SK-N-SH (cell line): ENCODE measurements around the gene LHFPL6. TPM values are rescaled to one million over a fixed set of nuclear protein-coding genes. Genes with fewer than 3 reads are reported as not detected.

Source experiments
- CTCF ChIA-PET: fragments of 300-600, 350-600 bp; formaldehyde crosslinking; extraction: SDS; loops from one replicate; lab custom pipeline; 2021; lab: Yijun Ruan, JAX
- POLR2A ChIA-PET: fragments of 350-600 bp; sonication (Branson Sonifier 250); formaldehyde crosslinking; extraction: SDS; loops from one replicate; lab custom pipeline; 2020; ENCODE audit warnings: antibody characterized with exemption, inconsistent platforms; lab: Yijun Ruan, JAX
- DNase-seq: peaks from one replicate; pipeline ENCODE4 v3.0.0; 2012
- H2AFZ ChIP-seq: fragments of 200-600 bp; sonication (generic); 2 replicates; pipeline ENCODE4 v1.8.1; 2016; ENCODE audit warnings: antibody characterized with exemption, mild to moderate bottlenecking, low read depth
- H3F3A ChIP-seq: fragments of 200-600 bp; sonication (generic); replicated peaks from 2 replicates; pipeline ENCODE3; 2016; ENCODE audit warnings: antibody characterized with exemption, mild to moderate bottlenecking; ENCODE audit not compliant: insufficient read depth
- H3K27ac ChIP-seq, 2 experiments: fragments of 200-500 bp in 1 of 2; fragments of 200-600 bp in 1 of 2; sonication (Bioruptor generic) in 1 of 2; sonication (generic), shearing (Covaris generic) in 1 of 2; 2 replicates each; pipeline versions ENCODE4 v1.5.1 to v1.6.1; 2014 to 2016; ENCODE audit warnings: low read depth in 2 of 2, inconsistent platforms in 1 of 2, low read length in 1 of 2, mild to moderate bottlenecking in 1 of 2, mixed read lengths in 1 of 2
- H3K27me3 ChIP-seq: fragments of 200-600 bp; sonication (generic), shearing (Covaris generic); 2 replicates; pipeline ENCODE4 v1.6.1; 2016; ENCODE audit warnings: mixed run types; ENCODE audit not compliant: insufficient read depth
- H3K36me3 ChIP-seq, 2 experiments: fragments of 200-500 bp in 1 of 2; fragments of 200-600 bp in 1 of 2; sonication (Bioruptor generic) in 1 of 2; sonication (generic) in 1 of 2; replicated peaks in 1 of 2; 2 replicates each; pipeline versions ENCODE3 to v1.5.1; 2014 to 2016; ENCODE audit warnings: low read length in 1 of 2, mild to moderate bottlenecking in 1 of 2; ENCODE audit not compliant: insufficient read depth in 2 of 2, control insufficient read depth in 1 of 2
- H3K4me1 ChIP-seq, 2 experiments: fragments of 200-500 bp in 1 of 2; fragments of 200-600 bp in 1 of 2; sonication (Bioruptor generic) in 1 of 2; sonication (generic), shearing (Covaris generic) in 1 of 2; 2 replicates each; pipeline versions ENCODE4 v1.5.1 to v1.6.1; 2014 to 2016; ENCODE audit warnings: low read depth in 1 of 2, low read length in 1 of 2, mixed run types in 1 of 2; ENCODE audit not compliant: insufficient read depth in 2 of 2, control insufficient read depth in 1 of 2
- H3K4me2 ChIP-seq: fragments of 200-600 bp; sonication (generic), shearing (Covaris generic); 2 replicates; pipeline ENCODE4 v1.6.1; 2017; ENCODE audit warnings: mixed run types
- H3K4me3 ChIP-seq, 2 experiments: fragments of 200-500 bp in 1 of 2; fragments of 200-600 bp in 1 of 2; sonication (Bioruptor generic) in 1 of 2; sonication (generic), shearing (Covaris generic) in 1 of 2; 2 replicates each; pipeline versions ENCODE4 v1.5.1 to v1.8.1; 2014 to 2016; ENCODE audit warnings: low read depth in 2 of 2, inconsistent platforms in 1 of 2, low read length in 1 of 2, mild to moderate bottlenecking in 1 of 2, mixed read lengths in 1 of 2, moderate library complexity in 1 of 2
- H3K79me2 ChIP-seq: fragments of 200-600 bp; sonication (generic); 2 replicates; pipeline ENCODE4 v1.8.1; 2017; ENCODE audit warnings: mild to moderate bottlenecking; ENCODE audit not compliant: insufficient read depth
- H3K9ac ChIP-seq: fragments of 200-600 bp; sonication (generic); 2 replicates; pipeline ENCODE4 v1.6.1; 2017; ENCODE audit warnings: mixed run types
- H3K9me2 ChIP-seq: fragments of 200-600 bp; sonication (generic); 2 replicates; pipeline ENCODE4 v1.6.1; 2017; ENCODE audit warnings: mixed run types
- H3K9me3 ChIP-seq: fragments of 200-600 bp; sonication (generic); 2 replicates; pipeline ENCODE4 v1.6.1; 2017; ENCODE audit warnings: mixed run types, mild to moderate bottlenecking, moderate library complexity
- H4K20me1 ChIP-seq: fragments of 200-600 bp; sonication (generic); 2 replicates; pipeline ENCODE4 v1.6.1; 2017; ENCODE audit warnings: mild to moderate bottlenecking, mixed run types; ENCODE audit not compliant: insufficient read depth
- CHD2 ChIP-seq: fragments of 150-350 bp; IDR thresholded peaks from 2 replicates; pipeline ENCODE4 v1.6.1; 2018; ENCODE audit warnings: low read length; ENCODE audit not compliant: partially characterized antibody
- FOXM1 ChIP-seq: IDR thresholded peaks from 2 replicates; pipeline ENCODE4 v1.4.0; 2012; ENCODE audit warnings: low read depth, mild to moderate bottlenecking
- IRF3 ChIP-seq: fragments of 150-350 bp; IDR thresholded peaks from 2 replicates; pipeline ENCODE4 v1.6.1; 2016; ENCODE audit warnings: mild to moderate bottlenecking, low read depth, low read length
- NFIC ChIP-seq: IDR thresholded peaks from 2 replicates; pipeline ENCODE4 v1.4.0; 2012; ENCODE audit warnings: borderline replicate concordance
- POLR2AphosphoS5 ChIP-seq: IDR thresholded peaks from 2 replicates; pipeline ENCODE4 v1.6.1; 2012; ENCODE audit warnings: low read depth, low read length
- RAD21 ChIP-seq: IDR thresholded peaks from 2 replicates; pipeline ENCODE4 v1.6.1; 2012; ENCODE audit warnings: mild to moderate bottlenecking, low read length
- SMC3 ChIP-seq: IDR thresholded peaks from 2 replicates; pipeline ENCODE4 v1.6.1; 2012; ENCODE audit warnings: low read depth, low read length, improper control_type of control experiment
- TEAD4 ChIP-seq: IDR thresholded peaks from 2 replicates; pipeline ENCODE4 v1.4.0; 2012; ENCODE audit warnings: mild to moderate bottlenecking, borderline replicate concordance; ENCODE audit not compliant: insufficient read depth
- USF1 ChIP-seq: IDR thresholded peaks from 2 replicates; pipeline ENCODE4 v1.4.0; 2012; ENCODE audit warnings: low read depth, borderline replicate concordance
- YY1 ChIP-seq: IDR thresholded peaks from 2 replicates; pipeline ENCODE4 v1.4.0; 2012; ENCODE audit warnings: low read depth, mild to moderate bottlenecking
- WGBS: methylation state at CpG from one replicate; pipeline ENCODE4 v1.1.6; 2017; ENCODE audit warnings: low lambda C conversion rate; 5-methylcytosine and 5-hydroxymethylcytosine counted together
- polyA plus RNA-seq, 3 experiments: library from polyadenylated mRNA; depleted of rRNA; stranded (reverse); fragments of >200 nt; gene quantifications; 2 replicates each; pipeline ENCODE4 v1.2.3, GENCODE V29; 2012
- TF ChIP-seq, protein P1 (sequence below): fragments of 200-600 bp; sonication (generic); IDR thresholded peaks from 2 replicates; pipeline ENCODE4 v1.6.1; 2017; ENCODE audit warnings: antibody characterized with exemption, mild to moderate bottlenecking, moderate library complexity
- TF ChIP-seq, protein P2 (sequence below): IDR thresholded peaks from 2 replicates; pipeline ENCODE4 v1.4.0; 2012; ENCODE audit warnings: low read depth
- TF ChIP-seq, protein P3 (sequence below): IDR thresholded peaks from 2 replicates; pipeline ENCODE4 v1.6.1; 2012; ENCODE audit warnings: mild to moderate bottlenecking, low read depth, low read length, moderate library complexity

Gene LHFPL6
- polyA plus RNA-seq, 1 of the 3 experiments (the other 2 are of a cell fraction), result 22.2 TPM

DNA sequence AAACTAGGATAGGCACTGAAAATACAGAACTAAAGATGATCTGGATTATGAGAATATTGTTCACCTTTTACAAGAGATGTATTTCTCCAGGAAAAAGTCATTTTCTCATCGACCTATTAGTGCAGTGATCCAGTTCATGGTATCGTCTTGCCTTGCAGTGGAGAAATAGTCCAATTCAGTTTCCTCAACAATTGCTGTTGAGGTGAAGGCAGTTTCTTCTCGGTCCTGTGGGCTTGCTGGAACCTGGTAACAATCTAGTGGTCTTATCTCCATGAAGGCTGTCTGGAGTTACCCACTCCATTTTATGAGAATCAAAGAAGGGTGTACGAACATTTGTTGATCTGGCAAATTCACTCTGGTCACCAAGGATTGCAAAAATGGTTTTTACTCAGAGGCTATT is 266.8 kb downstream of the LHFPL6 start:
- H3K79me2 ChIP-seq, result no peaks in the 10 kb centered on the region
- H3K4me1 ChIP-seq, result no peaks in the 10 kb centered on the region
- no peaks in the 10 kb centered on the region for H3K9me2 ChIP-seq
- 37% methylated on average over 4 of the region's 4 CpGs for WGBS
- H4K20me1 ChIP-seq, result no peaks in the 10 kb centered on the region
- TF ChIP-seq TEAD4 (no peak), FOXM1 (no peak), IRF3 (no peak)
- TF ChIP-seq, protein P1, sequence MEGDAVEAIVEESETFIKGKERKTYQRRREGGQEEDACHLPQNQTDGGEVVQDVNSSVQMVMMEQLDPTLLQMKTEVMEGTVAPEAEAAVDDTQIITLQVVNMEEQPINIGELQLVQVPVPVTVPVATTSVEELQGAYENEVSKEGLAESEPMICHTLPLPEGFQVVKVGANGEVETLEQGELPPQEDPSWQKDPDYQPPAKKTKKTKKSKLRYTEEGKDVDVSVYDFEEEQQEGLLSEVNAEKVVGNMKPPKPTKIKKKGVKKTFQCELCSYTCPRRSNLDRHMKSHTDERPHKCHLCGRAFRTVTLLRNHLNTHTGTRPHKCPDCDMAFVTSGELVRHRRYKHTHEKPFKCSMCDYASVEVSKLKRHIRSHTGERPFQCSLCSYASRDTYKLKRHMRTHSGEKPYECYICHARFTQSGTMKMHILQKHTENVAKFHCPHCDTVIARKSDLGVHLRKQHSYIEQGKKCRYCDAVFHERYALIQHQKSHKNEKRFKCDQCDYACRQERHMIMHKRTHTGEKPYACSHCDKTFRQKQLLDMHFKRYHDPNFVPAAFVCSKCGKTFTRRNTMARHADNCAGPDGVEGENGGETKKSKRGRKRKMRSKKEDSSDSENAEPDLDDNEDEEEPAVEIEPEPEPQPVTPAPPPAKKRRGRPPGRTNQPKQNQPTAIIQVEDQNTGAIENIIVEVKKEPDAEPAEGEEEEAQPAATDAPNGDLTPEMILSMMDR, result no peak
- TF ChIP-seq, protein P2, sequence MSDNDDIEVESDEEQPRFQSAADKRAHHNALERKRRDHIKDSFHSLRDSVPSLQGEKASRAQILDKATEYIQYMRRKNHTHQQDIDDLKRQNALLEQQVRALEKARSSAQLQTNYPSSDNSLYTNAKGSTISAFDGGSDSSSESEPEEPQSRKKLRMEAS, result no peak
- TF ChIP-seq, all 33 proteins: peak for 0
- H2AFZ ChIP-seq, result no peak overlapping the region
- no peak overlapping the region for H3K27ac ChIP-seq
- H3F3A ChIP-seq, result no peaks in the 10 kb centered on the region
- no peak overlapping the region for H3K9ac ChIP-seq
- H3K36me3 ChIP-seq, result no peaks in the 10 kb centered on the region
- no peak overlapping the region for H3K4me3 ChIP-seq
- H3K4me2 ChIP-seq, result no peak overlapping the region
- CTCF ChIA-PET, result no interaction called here
- no peak for DNase-seq
- H3K27me3 ChIP-seq, result no peaks in the 10 kb centered on the region
- no peaks in the 10 kb centered on the region for H3K9me3 ChIP-seq
- POLR2A ChIA-PET, result no interaction called here

DNA sequence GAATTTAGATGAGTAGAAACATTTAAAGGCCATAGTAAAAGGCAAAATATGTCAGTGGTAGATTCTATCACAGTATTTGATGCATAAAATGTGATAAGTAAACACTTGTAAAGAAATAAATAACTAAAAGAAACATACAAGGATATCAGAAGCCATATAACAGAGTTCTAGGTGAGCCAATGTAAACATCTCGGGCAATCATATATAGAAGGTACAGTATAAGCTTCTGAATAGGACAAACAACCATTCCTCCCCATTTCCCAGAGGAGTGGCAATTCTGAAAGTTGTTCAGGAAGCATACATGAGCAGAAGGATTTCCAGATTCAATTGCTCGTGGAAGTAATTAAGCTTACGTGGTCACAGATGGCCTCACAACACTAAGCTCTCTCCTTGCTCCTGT is 267.3 kb downstream of the LHFPL6 start:
- H2AFZ ChIP-seq, result no peak overlapping the region
- no peak for DNase-seq
- H3K4me3 ChIP-seq, result no peak overlapping the region
- no peak overlapping the region for H3K9ac ChIP-seq
- TF ChIP-seq USF1 (no peak), YY1 (no peak), NFIC (no peak)
- no peaks in the 10 kb centered on the region for H3K36me3 ChIP-seq
- H4K20me1 ChIP-seq, result no peaks in the 10 kb centered on the region
- WGBS, result 48% methylated on average over 3 of the region's 3 CpGs
- H3K4me2 ChIP-seq, result no peak overlapping the region
- H3K4me1 ChIP-seq, result no peaks in the 10 kb centered on the region
- H3K9me2 ChIP-seq, result no peaks in the 10 kb centered on the region
- no peaks in the 10 kb centered on the region for H3K27me3 ChIP-seq
- CTCF ChIA-PET, result no interaction called here
- no peaks in the 10 kb centered on the region for H3K9me3 ChIP-seq
- H3K27ac ChIP-seq, result no peak overlapping the region
- H3K79me2 ChIP-seq, result no peaks in the 10 kb centered on the region
- POLR2A ChIA-PET, result no interaction called here
- no peaks in the 10 kb centered on the region for H3F3A ChIP-seq

DNA sequence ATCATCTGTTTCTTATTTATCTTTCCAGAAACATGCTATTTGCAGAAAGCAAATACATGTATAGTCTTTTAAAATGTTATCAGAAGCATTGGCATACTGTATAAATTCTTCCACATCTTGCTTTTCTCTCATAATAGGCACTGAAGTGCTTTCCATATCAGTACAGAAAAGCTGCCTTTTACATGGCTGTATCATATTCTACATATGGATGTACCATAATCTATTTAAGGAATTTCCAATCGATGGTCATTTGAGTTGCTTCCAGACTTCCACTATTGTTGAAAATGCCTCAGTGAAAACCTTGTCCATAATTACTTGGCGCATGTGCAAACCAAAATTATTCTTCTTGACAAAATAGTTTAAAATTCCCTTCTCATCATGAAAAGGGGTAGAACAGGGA is 272.5 kb downstream of the LHFPL6 start:
- Histone ChIP-seq H3K27me3 (no peaks in the 10 kb centered on the region), H3K9me2 (no peaks in the 10 kb centered on the region), H3K4me1 (no peaks in the 10 kb centered on the region), H3F3A (no peaks in the 10 kb centered on the region), H3K9ac (no peak overlapping the region), H3K79me2 (no peaks in the 10 kb centered on the region), H2AFZ (no peak overlapping the region), H3K9me3 (no peaks in the 10 kb centered on the region), H3K4me2 (no peak overlapping the region), H4K20me1 (no peaks in the 10 kb centered on the region), H3K4me3 (no peak overlapping the region), H3K36me3 (no peaks in the 10 kb centered on the region), H3K27ac (no peak overlapping the region)
- CTCF ChIA-PET, result no interaction called here
- POLR2A ChIA-PET, result no interaction called here
- no peak for DNase-seq
- 44% methylated on average over 2 of the region's 2 CpGs for WGBS
- TF ChIP-seq NFIC (no peak), CHD2 (no peak), IRF3 (no peak), RAD21 (no peak), POLR2AphosphoS5 (no peak), SMC3 (no peak)
- TF ChIP-seq, protein P3, sequence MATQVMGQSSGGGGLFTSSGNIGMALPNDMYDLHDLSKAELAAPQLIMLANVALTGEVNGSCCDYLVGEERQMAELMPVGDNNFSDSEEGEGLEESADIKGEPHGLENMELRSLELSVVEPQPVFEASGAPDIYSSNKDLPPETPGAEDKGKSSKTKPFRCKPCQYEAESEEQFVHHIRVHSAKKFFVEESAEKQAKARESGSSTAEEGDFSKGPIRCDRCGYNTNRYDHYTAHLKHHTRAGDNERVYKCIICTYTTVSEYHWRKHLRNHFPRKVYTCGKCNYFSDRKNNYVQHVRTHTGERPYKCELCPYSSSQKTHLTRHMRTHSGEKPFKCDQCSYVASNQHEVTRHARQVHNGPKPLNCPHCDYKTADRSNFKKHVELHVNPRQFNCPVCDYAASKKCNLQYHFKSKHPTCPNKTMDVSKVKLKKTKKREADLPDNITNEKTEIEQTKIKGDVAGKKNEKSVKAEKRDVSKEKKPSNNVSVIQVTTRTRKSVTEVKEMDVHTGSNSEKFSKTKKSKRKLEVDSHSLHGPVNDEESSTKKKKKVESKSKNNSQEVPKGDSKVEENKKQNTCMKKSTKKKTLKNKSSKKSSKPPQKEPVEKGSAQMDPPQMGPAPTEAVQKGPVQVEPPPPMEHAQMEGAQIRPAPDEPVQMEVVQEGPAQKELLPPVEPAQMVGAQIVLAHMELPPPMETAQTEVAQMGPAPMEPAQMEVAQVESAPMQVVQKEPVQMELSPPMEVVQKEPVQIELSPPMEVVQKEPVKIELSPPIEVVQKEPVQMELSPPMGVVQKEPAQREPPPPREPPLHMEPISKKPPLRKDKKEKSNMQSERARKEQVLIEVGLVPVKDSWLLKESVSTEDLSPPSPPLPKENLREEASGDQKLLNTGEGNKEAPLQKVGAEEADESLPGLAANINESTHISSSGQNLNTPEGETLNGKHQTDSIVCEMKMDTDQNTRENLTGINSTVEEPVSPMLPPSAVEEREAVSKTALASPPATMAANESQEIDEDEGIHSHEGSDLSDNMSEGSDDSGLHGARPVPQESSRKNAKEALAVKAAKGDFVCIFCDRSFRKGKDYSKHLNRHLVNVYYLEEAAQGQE, result no peak
